ENCODE results near the gene MMP17.

Gene MMP17

GRCh38 chr12:131857908-131858850 is 30.0 kb downstream of the MMP17 start:
- no peak for TF ChIP-seq CTCF (IDR thresholded peaks at IDR 0.05; ENCODE audit: insufficient read depth, low read length, poor library complexity, severe bottlenecking)
- H3K36me3 ChIP-seq (ENCODE audit: control insufficient read depth, insufficient read depth, low read length): no peaks in the 10 kb centered on the region
- no peaks in the 10 kb centered on the region; the same call in 1 of the 2 replicates for H3K27me3 ChIP-seq (replicated peaks; ENCODE audit: control insufficient read depth, insufficient read depth, low read length)
- H3K4me3 ChIP-seq (replicated peaks; ENCODE audit: low read depth, low read length): no peak overlapping the region
- DNase-seq (ENCODE audit: extremely low read depth, insufficient read length): no peak

GRCh38 chr12:131860472-131861260 is 32.5 kb downstream of the MMP17 start:
- no peak for DNase-seq (ENCODE audit: extremely low read depth, insufficient read length)
- no peaks in the 10 kb centered on the region for H3K27me3 ChIP-seq (replicated peaks; ENCODE audit: control insufficient read depth, insufficient read depth, low read length)
- no peak overlapping the region for H3K4me3 ChIP-seq (replicated peaks; ENCODE audit: low read depth, low read length)
- no peak for TF ChIP-seq CTCF (IDR thresholded peaks at IDR 0.05; ENCODE audit: insufficient read depth, low read length, poor library complexity, severe bottlenecking)
- H3K36me3 ChIP-seq (ENCODE audit: control insufficient read depth, insufficient read depth, low read length): no peaks in the 10 kb centered on the region

- DNase-seq (ENCODE audit: extremely low read depth, insufficient read length): no peak
- Histone ChIP-seq H3K27me3 (replicated peaks; ENCODE audit: control insufficient read depth, insufficient read depth, low read length) (no peaks in the 10 kb centered on the region), H3K36me3 (ENCODE audit: control insufficient read depth, insufficient read depth, low read length) (no peaks in the 10 kb centered on the region), H3K4me3 (replicated peaks; ENCODE audit: low read depth, low read length) (no peak overlapping the region)
- TF ChIP-seq CTCF (IDR thresholded peaks at IDR 0.05; ENCODE audit: insufficient read depth, low read length, poor library complexity, severe bottlenecking): no peak
Measured at GRCh38 chr12:131861261-131862083, 33.3 kb downstream of the MMP17 start.

- no peak for TF ChIP-seq CTCF (IDR thresholded peaks at IDR 0.05; ENCODE audit: insufficient read depth, low read length, poor library complexity, severe bottlenecking)
- no peaks in the 10 kb centered on the region for H3K36me3 ChIP-seq (ENCODE audit: control insufficient read depth, insufficient read depth, low read length)
- no peak overlapping the region for H3K4me3 ChIP-seq (replicated peaks; ENCODE audit: low read depth, low read length)
- no peaks in the 10 kb centered on the region for H3K27me3 ChIP-seq (replicated peaks; ENCODE audit: control insufficient read depth, insufficient read depth, low read length)
- no peak for DNase-seq (ENCODE audit: extremely low read depth, insufficient read length)
Measured at GRCh38 chr12:131862084-131862441, 33.9 kb downstream of the MMP17 start.

GRCh38 chr12:131862600-131862993 is 34.4 kb downstream of the MMP17 start:
- TF ChIP-seq CTCF (IDR thresholded peaks at IDR 0.05; ENCODE audit: insufficient read depth, low read length, poor library complexity, severe bottlenecking): no peak
- Histone ChIP-seq H3K36me3 (ENCODE audit: control insufficient read depth, insufficient read depth, low read length) (no peaks in the 10 kb centered on the region), H3K4me3 (replicated peaks; ENCODE audit: low read depth, low read length) (no peak overlapping the region), H3K27me3 (replicated peaks; ENCODE audit: control insufficient read depth, insufficient read depth, low read length) (no peaks in the 10 kb centered on the region)
- DNase-seq (ENCODE audit: extremely low read depth, insufficient read length): no peak
